Activated CD8-positive, alpha-beta T cell treated with anti-CD3 and anti-CD28 coated beads, Interleukin-2, amount 10 ng/mL, durations not matched to agents 7 days and 5 days (primary cell): ENCODE measurements around the gene DSG3. TPM values are rescaled to one million over a fixed set of nuclear protein-coding genes. Genes with fewer than 3 reads are reported as not detected.

Experiments used
- ATAC-seq: fragments of 150-1000 bp; cut with Tn5 transposase; one replicate; pipeline ENCODE4 v1.10.0; 2021; ENCODE audit warnings: moderate library complexity
- CTCF ChIA-PET: fragments of 350-600 bp; sonication (Branson Sonifier 250); formaldehyde crosslinking; loops from one replicate; lab custom pipeline; 2021; ENCODE audit warnings: antibody characterized with exemption; lab: Charles Lee
- POLR2A ChIA-PET: fragments of 350-600 bp; sonication (Branson Sonifier 250); formaldehyde crosslinking; loops from one replicate; lab custom pipeline; 2021; ENCODE audit warnings: antibody characterized with exemption; lab: Charles Lee
- DNase-seq: peaks from one replicate; pipeline ENCODE4 v3.0.0-alpha.2; 2020
- H3K27ac Mint-ChIP-seq: one replicate; pipeline ENCODE4 v1.8.0; 2021; ENCODE audit warnings: mild to moderate bottlenecking, mixed read lengths
- H3K27me3 Mint-ChIP-seq: one replicate; pipeline ENCODE4 v1.8.0; 2021; ENCODE audit warnings: low read depth, mixed read lengths
- H3K36me3 Mint-ChIP-seq: one replicate; pipeline ENCODE4 v1.8.0; 2021; ENCODE audit warnings: low read depth, mixed read lengths
- H3K4me1 Mint-ChIP-seq: one replicate; pipeline ENCODE4 v1.8.0; 2021; ENCODE audit warnings: low read depth, mixed read lengths
- H3K4me3 Mint-ChIP-seq: one replicate; pipeline ENCODE4 v1.8.0; 2021; ENCODE audit warnings: mild to moderate bottlenecking, mixed read lengths
- H3K9me3 Mint-ChIP-seq: one replicate; pipeline ENCODE4 v1.8.0; 2022; ENCODE audit warnings: mixed read lengths; ENCODE audit not compliant: insufficient read depth
- total RNA-seq, 2 experiments: library from RNA; stranded (reverse); gene quantifications; one replicate each; pipeline ENCODE4 v1.2.3, GENCODE V29; 2021

Gene DSG3
- not detected for total RNA-seq

- no peak for DNase-seq
- CTCF ChIA-PET, result no interaction called here
- Mint-ChIP-seq H3K27ac (no peak within 1 kb of the TSS), H3K9me3 (no peaks in the 10 kb centered on the region), H3K27me3 (no peaks in the 10 kb centered on the region), H3K36me3 (no peaks in the 10 kb centered on the region), H3K4me1 (no peaks in the 10 kb centered on the region), H3K4me3 (no peak within 1 kb of the TSS)
- ATAC-seq, result no peak
- POLR2A ChIA-PET, result no interaction called here
These were observed at the start of gene DSG3 for GRCh38 chr18:31447530-31448191. Gene DSG3 (plus strand): TSS chr18:31447741. CDS start chr18:31447878, 137 bp downstream.

GRCh38 chr18:31398191-31398590, 49.4 kb upstream of the DSG3 start:
- POLR2A ChIA-PET, result no interaction called here
- no peaks in the 10 kb centered on the region for H3K4me1 Mint-ChIP-seq
- no peak for ATAC-seq

GRCh38 chr18:31399306-31400032, 48.1 kb upstream of the DSG3 start:
- Mint-ChIP-seq H3K9me3 (no peaks in the 10 kb centered on the region), H3K36me3 (no peaks in the 10 kb centered on the region), H3K4me3 (no peak overlapping the region), H3K27me3 (no peaks in the 10 kb centered on the region), H3K4me1 (no peaks in the 10 kb centered on the region), H3K27ac (no peak overlapping the region)
- DNase-seq (no peak), ATAC-seq (no peak)
- ChIA-PET POLR2A (no interaction called here), CTCF (no interaction called here)

More at GRCh38 chr18:31398191-31398590, 49.4 kb upstream of the DSG3 start:
- Mint-ChIP-seq H3K4me3 (no peak overlapping the region), H3K27me3 (no peaks in the 10 kb centered on the region), H3K27ac (no peak overlapping the region), H3K9me3 (no peaks in the 10 kb centered on the region), H3K36me3 (no peaks in the 10 kb centered on the region)
- DNase-seq, result no peak
- CTCF ChIA-PET, result no interaction called here

GRCh38 chr18:31401156-31402025, 46.1 kb upstream of the DSG3 start:
- ATAC-seq (no peak), DNase-seq (no peak)
- Mint-ChIP-seq H3K4me1 (no peaks in the 10 kb centered on the region), H3K9me3 (no peaks in the 10 kb centered on the region), H3K4me3 (no peak overlapping the region), H3K27me3 (no peaks in the 10 kb centered on the region), H3K27ac (no peak overlapping the region), H3K36me3 (no peaks in the 10 kb centered on the region)
- ChIA-PET CTCF (no interaction called here), POLR2A (no interaction called here)

- CTCF ChIA-PET, result no interaction called here
- H3K36me3 Mint-ChIP-seq, result no peaks in the 10 kb centered on the region
- H3K4me3 Mint-ChIP-seq, result no peak overlapping the region
- H3K9me3 Mint-ChIP-seq, result no peaks in the 10 kb centered on the region
- no peak overlapping the region for H3K27ac Mint-ChIP-seq
- DNase-seq (no peak), ATAC-seq (no peak)
- POLR2A ChIA-PET, result no interaction called here
- no peaks in the 10 kb centered on the region for H3K27me3 Mint-ChIP-seq
- H3K4me1 Mint-ChIP-seq, result no peaks in the 10 kb centered on the region
These were observed 45.5 kb upstream of the DSG3 start for GRCh38 chr18:31402026-31402373.

- Mint-ChIP-seq H3K4me1 (no peaks in the 10 kb centered on the region), H3K27me3 (no peaks in the 10 kb centered on the region), H3K36me3 (no peaks in the 10 kb centered on the region), H3K4me3 (no peak overlapping the region), H3K9me3 (no peaks in the 10 kb centered on the region), H3K27ac (no peak overlapping the region)
- CTCF ChIA-PET, result no interaction called here
- POLR2A ChIA-PET, result no interaction called here
- DNase-seq, result no peak
- no peak for ATAC-seq
These were observed 44.1 kb upstream of the DSG3 start for GRCh38 chr18:31403409-31403808.

- no peak for ATAC-seq
- Mint-ChIP-seq H3K9me3 (no peaks in the 10 kb centered on the region), H3K27me3 (no peaks in the 10 kb centered on the region), H3K4me3 (no peak overlapping the region), H3K4me1 (no peaks in the 10 kb centered on the region), H3K36me3 (no peaks in the 10 kb centered on the region), H3K27ac (no peak overlapping the region)
- ChIA-PET CTCF (no interaction called here), POLR2A (no interaction called here)
- no peak for DNase-seq
These were observed 39.9 kb upstream of the DSG3 start for GRCh38 chr18:31407649-31408048.

GRCh38 chr18:31409276-31409675, 38.3 kb upstream of the DSG3 start:
- Mint-ChIP-seq H3K36me3 (no peaks in the 10 kb centered on the region), H3K4me1 (no peaks in the 10 kb centered on the region), H3K27me3 (no peaks in the 10 kb centered on the region), H3K4me3 (no peak overlapping the region), H3K9me3 (no peaks in the 10 kb centered on the region), H3K27ac (no peak overlapping the region)
- DNase-seq (no peak), ATAC-seq (no peak)
- ChIA-PET POLR2A (no interaction called here), CTCF (no interaction called here)

GRCh38 chr18:31410716-31411483, 36.6 kb upstream of the DSG3 start:
- CTCF ChIA-PET, result no interaction called here

GRCh38 chr18:31413137-31413536, 34.4 kb upstream of the DSG3 start:
- no peak overlapping the region for H3K4me3 Mint-ChIP-seq
- no peaks in the 10 kb centered on the region for H3K36me3 Mint-ChIP-seq
- DNase-seq, result no peak
- H3K27me3 Mint-ChIP-seq, result no peaks in the 10 kb centered on the region
- CTCF ChIA-PET, result no interaction called here
- H3K4me1 Mint-ChIP-seq, result no peaks in the 10 kb centered on the region
- POLR2A ChIA-PET, result no interaction called here
- H3K27ac Mint-ChIP-seq, result no peak overlapping the region
- H3K9me3 Mint-ChIP-seq, result peaks cover 3% of the 10 kb centered on the region
- ATAC-seq, result no peak

More at GRCh38 chr18:31410716-31411483, 36.6 kb upstream of the DSG3 start:
- no peak for DNase-seq
- no peaks in the 10 kb centered on the region for H3K4me1 Mint-ChIP-seq
- H3K36me3 Mint-ChIP-seq, result no peaks in the 10 kb centered on the region
- no peak overlapping the region for H3K27ac Mint-ChIP-seq
- POLR2A ChIA-PET, result no interaction called here
- ATAC-seq, result no peak
- H3K4me3 Mint-ChIP-seq, result no peak overlapping the region
- no peaks in the 10 kb centered on the region for H3K9me3 Mint-ChIP-seq
- no peaks in the 10 kb centered on the region for H3K27me3 Mint-ChIP-seq

- DNase-seq (no peak), ATAC-seq (no peak)
- H3K36me3 Mint-ChIP-seq, result no peaks in the 10 kb centered on the region
- peaks cover 5% of the 10 kb centered on the region for H3K9me3 Mint-ChIP-seq
- POLR2A ChIA-PET, result no interaction called here
- H3K4me1 Mint-ChIP-seq, result no peaks in the 10 kb centered on the region
- no peak overlapping the region for H3K4me3 Mint-ChIP-seq
- H3K27ac Mint-ChIP-seq, result no peak overlapping the region
- CTCF ChIA-PET, result no interaction called here
- H3K27me3 Mint-ChIP-seq, result no peaks in the 10 kb centered on the region
These were observed 29.7 kb upstream of the DSG3 start for GRCh38 chr18:31417850-31418249.
